ENCODE results near the gene RUNX1.

The RUNX1 gene

GRCh38 chr21:34768326-34768725 lies 280.8 kb downstream of the RUNX1 start:
- DNase-seq (ENCODE audit: extremely low spot score), result no peak
- TF ChIP-seq HDGF (IDR thresholded peaks at IDR 0.05; ENCODE audit: borderline replicate concordance), result no peak
- no peak for TF ChIP-seq ARNT (IDR thresholded peaks at IDR 0.05)
- no peak for TF ChIP-seq NFRKB (IDR thresholded peaks at IDR 0.05)
- TF ChIP-seq CTBP1 (IDR thresholded peaks at IDR 0.05; ENCODE audit: borderline replicate concordance), result no peak
- no peak for TF ChIP-seq SP1 (IDR thresholded peaks at IDR 0.05)
- TF ChIP-seq LEF1 (IDR thresholded peaks at IDR 0.05; ENCODE audit: borderline replicate concordance), result no peak
- no peak for TF ChIP-seq FOXA1 (IDR thresholded peaks at IDR 0.05)
- no peak for TF ChIP-seq FOXK2 (IDR thresholded peaks at IDR 0.05)
- TF ChIP-seq SUZ12 (IDR thresholded peaks at IDR 0.05), result no peak
- CTCF ChIA-PET, result no interaction called here
- POLR2A ChIA-PET, result no interaction called here

DNA sequence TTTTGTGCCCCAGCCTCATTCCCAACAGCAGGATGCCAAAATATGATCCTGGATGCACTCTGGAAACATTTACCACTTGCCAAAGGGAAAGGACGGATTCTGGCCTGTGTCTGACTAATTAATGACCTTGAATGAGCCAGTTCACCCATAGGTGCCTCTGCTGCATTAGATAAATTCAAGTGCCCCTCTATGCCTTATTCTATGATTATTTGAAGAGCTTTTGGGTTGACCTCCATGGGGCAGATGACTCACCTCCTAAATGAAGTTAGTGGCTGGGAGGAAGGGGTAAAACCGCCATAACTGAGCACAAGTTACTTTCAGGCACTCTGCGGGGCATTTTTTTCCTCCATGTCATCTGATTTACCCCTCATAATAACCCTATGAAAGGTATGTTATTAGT lies 282.2 kb downstream of the RUNX1 start:
- POLR2A ChIA-PET, result no interaction called here
- DNase-seq (ENCODE audit: extremely low spot score), result no peak
- CTCF ChIA-PET, result no interaction called here
- TF ChIP-seq, protein P1, sequence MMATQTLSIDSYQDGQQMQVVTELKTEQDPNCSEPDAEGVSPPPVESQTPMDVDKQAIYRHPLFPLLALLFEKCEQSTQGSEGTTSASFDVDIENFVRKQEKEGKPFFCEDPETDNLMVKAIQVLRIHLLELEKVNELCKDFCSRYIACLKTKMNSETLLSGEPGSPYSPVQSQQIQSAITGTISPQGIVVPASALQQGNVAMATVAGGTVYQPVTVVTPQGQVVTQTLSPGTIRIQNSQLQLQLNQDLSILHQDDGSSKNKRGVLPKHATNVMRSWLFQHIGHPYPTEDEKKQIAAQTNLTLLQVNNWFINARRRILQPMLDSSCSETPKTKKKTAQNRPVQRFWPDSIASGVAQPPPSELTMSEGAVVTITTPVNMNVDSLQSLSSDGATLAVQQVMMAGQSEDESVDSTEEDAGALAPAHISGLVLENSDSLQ (IDR thresholded peaks at IDR 0.05), result no peak
- TF ChIP-seq NFRKB (IDR thresholded peaks at IDR 0.05) (no peak), SP1 (IDR thresholded peaks at IDR 0.05) (no peak), ARNT (IDR thresholded peaks at IDR 0.05) (no peak), L3MBTL2 (conservative IDR thresholded peaks at IDR 0.05) (no peak), LEF1 (IDR thresholded peaks at IDR 0.05; ENCODE audit: borderline replicate concordance) (no peak), ZNF384 (IDR thresholded peaks at IDR 0.05) (no peak), TARDBP (IDR thresholded peaks at IDR 0.05) (no peak), FOXA1 (IDR thresholded peaks at IDR 0.05) (no peak), FOXK2 (IDR thresholded peaks at IDR 0.05) (no peak), SUZ12 (IDR thresholded peaks at IDR 0.05) (no peak), ELF4 (IDR thresholded peaks at IDR 0.05) (no peak), BHLHE40 (IDR thresholded peaks at IDR 0.05; ENCODE audit: borderline replicate concordance) (no peak)

DNA sequence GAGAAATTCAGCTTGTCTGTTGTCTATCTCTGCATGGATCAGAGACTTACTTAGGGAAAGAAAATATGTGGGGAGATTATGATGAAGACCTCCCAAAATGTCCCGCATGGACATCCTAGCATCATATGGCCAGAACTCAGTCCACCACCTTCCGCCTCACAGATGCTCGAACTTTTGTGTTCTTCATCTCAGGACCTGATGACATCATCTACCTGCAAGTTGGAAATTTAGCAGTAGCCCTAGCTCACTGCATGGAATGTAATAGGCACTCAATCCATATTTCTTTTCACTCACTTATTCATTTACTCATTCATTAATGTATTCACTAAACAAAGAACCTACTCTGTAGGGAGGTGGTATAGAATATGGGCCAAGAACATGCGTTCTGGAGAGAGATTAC lies 283.5 kb downstream of the RUNX1 start:
- ChIA-PET CTCF (no interaction called here), POLR2A (no interaction called here)
- no peak for DNase-seq (ENCODE audit: extremely low spot score)
- TF ChIP-seq SUZ12 (IDR thresholded peaks at IDR 0.05) (no peak), SP1 (IDR thresholded peaks at IDR 0.05) (no peak), FOXM1 (IDR thresholded peaks at IDR 0.05; ENCODE audit: borderline replicate concordance) (no peak)

- ChIA-PET POLR2A (no interaction called here), CTCF (no interaction called here)
- no peak for DNase-seq (ENCODE audit: extremely low spot score)
- TF ChIP-seq BHLHE40 (IDR thresholded peaks at IDR 0.05; ENCODE audit: borderline replicate concordance) (no peak), ZNF384 (IDR thresholded peaks at IDR 0.05) (no peak), SP1 (IDR thresholded peaks at IDR 0.05) (no peak), FOXM1 (IDR thresholded peaks at IDR 0.05; ENCODE audit: borderline replicate concordance) (no peak), L3MBTL2 (conservative IDR thresholded peaks at IDR 0.05) (no peak)
- TF ChIP-seq, protein P1 (IDR thresholded peaks at IDR 0.05), result no peak
These were observed 284.3 kb downstream of the RUNX1 start for GRCh38 chr21:34764715-34765284.

GRCh38 chr21:34762786-34763185 lies 286.3 kb downstream of the RUNX1 start:
- CTCF ChIA-PET, result no interaction called here
- POLR2A ChIA-PET, result no interaction called here
- DNase-seq (ENCODE audit: extremely low spot score), result no peak
- no peak for TF ChIP-seq FOXK2 (IDR thresholded peaks at IDR 0.05)
- no peak for TF ChIP-seq FOXM1 (IDR thresholded peaks at IDR 0.05; ENCODE audit: borderline replicate concordance)
- TF ChIP-seq SUZ12 (IDR thresholded peaks at IDR 0.05), result no peak
- TF ChIP-seq CTBP1 (IDR thresholded peaks at IDR 0.05; ENCODE audit: borderline replicate concordance), result no peak
- TF ChIP-seq NFRKB (IDR thresholded peaks at IDR 0.05), result no peak
- TF ChIP-seq, protein P1 (IDR thresholded peaks at IDR 0.05), result no peak
- TF ChIP-seq ARNT (IDR thresholded peaks at IDR 0.05), result no peak
- TF ChIP-seq ELF4 (IDR thresholded peaks at IDR 0.05), result no peak
- no peak for TF ChIP-seq LEF1 (IDR thresholded peaks at IDR 0.05; ENCODE audit: borderline replicate concordance)
- no peak for TF ChIP-seq FOXA1 (IDR thresholded peaks at IDR 0.05)
- no peak for TF ChIP-seq TARDBP (IDR thresholded peaks at IDR 0.05)
- TF ChIP-seq L3MBTL2 (conservative IDR thresholded peaks at IDR 0.05), result no peak
- no peak for TF ChIP-seq BHLHE40 (IDR thresholded peaks at IDR 0.05; ENCODE audit: borderline replicate concordance)

DNA sequence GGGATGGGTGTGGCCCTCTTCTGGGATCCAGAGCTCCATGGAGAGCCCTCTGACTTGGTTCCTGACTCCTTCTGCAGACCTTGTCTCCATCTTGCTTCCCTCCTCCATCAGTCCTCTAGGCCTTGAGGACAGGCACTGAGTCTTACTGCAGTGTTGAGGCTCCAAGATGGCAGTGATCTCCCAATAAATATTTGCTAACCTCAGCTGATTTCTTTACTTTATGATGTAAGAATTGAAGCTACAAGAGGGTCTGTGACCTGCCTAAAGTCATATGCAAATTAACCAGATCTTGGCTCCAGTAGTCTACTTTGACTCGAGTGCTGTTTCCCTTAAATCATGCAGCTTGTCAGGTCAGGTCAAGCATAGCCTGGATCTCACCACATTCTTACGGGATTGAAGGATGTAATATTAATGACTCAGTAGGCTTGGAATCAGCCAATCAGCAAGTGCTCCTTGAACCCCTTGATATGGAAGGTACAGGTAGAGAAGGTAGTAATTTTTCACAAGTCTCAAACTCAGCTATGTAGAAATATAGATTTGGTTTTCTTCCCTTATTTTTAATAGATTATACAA lies 287.3 kb downstream of the RUNX1 start:
- DNase-seq (ENCODE audit: extremely low spot score), result no peak
- TF ChIP-seq FOXM1 (IDR thresholded peaks at IDR 0.05; ENCODE audit: borderline replicate concordance), result no peak
- TF ChIP-seq, protein P1 (IDR thresholded peaks at IDR 0.05), result no peak
- no peak for TF ChIP-seq FOXK2 (IDR thresholded peaks at IDR 0.05)
- POLR2A ChIA-PET, result no interaction called here
- CTCF ChIA-PET, result no interaction called here

All from HEK293T (cell line).